Measurements from ENCODE around the gene DYRK3. TPM values are rescaled to one million over a fixed set of nuclear protein-coding genes. Genes with fewer than 3 reads are reported as not detected.
A peak's percentile ranks its signal among the peaks of the same experiment; 100 is the strongest.

DYRK3 gene
- total and polyA plus RNA-seq, 2 of the 8 experiments (the other 6 are each of a cell fraction or from before 2014, with no cell fraction given) = 2.1 to 8.5 TPM

GRCh38 chr1:206633708-206634121 is 1.6 kb upstream of the DYRK3 start:
- H2BK15ac ChIP-seq (ENCODE audit: low read length) = no peak overlapping the region
- no peak overlapping the region for H2BK20ac ChIP-seq (ENCODE audit: low read length)
- H4K20me1 ChIP-seq (replicated peaks in 1 of 2; ENCODE audit: control insufficient read depth in 1 of 2, insufficient read depth in 2 of 2, low read length in 2 of 2) = no peaks in the 10 kb centered on the region
- no peak overlapping the region for H2BK120ac ChIP-seq (replicated peaks; ENCODE audit: low read depth, low read length)
- H3K9me3 ChIP-seq (ENCODE audit: insufficient read depth in 2 of 2, low read depth in 1 of 2, low read length in 1 of 2) = no peaks in the 10 kb centered on the region
- peaks cover 0 to 4% (median 0%) of the 10 kb centered on the region in 4 experiments; a peak in 2 of 7 replicates for H3K27me3 ChIP-seq (replicated peaks in 1 of 4; ENCODE audit: control insufficient read depth in 3 of 4, extremely low read depth in 1 of 4, insufficient read depth in 3 of 4, low read length in 3 of 4)
- WGBS, 2 experiments (ENCODE audit: extremely low coverage in 1 of 2, insufficient coverage in 1 of 2, insufficient read length in 1 of 2, insufficient replicate concordance in 2 of 2, low coverage in 1 of 2, low lambda C conversion rate in 2 of 2, missing lambda C conversion rate in 1 of 2) = 83% methylated on average over 9 of the region's 9 CpGs; no CpG with 5 or more reads in 1 of the 2 experiments
- H4K8ac ChIP-seq (ENCODE audit: extremely low read depth, insufficient read depth, low read length) = no peak overlapping the region
- no peak overlapping the region for H3K18ac ChIP-seq (ENCODE audit: extremely low read depth, low read length)
- H3K23me2 ChIP-seq (ENCODE audit: low read depth, low read length) = peaks cover 8% of the 10 kb centered on the region; the same call in 1 of the 2 replicates
- DNase-seq (ENCODE audit: low read depth in 1 of 2, low spot score in 2 of 2) (no peak), FAIRE-seq (no peak)
- H3K27ac ChIP-seq (ENCODE audit: low read depth, low read length) = no peak overlapping the region
- H3K79me1 ChIP-seq (ENCODE audit: low read depth, low read length) = no peaks in the 10 kb centered on the region
- H3K14ac ChIP-seq (ENCODE audit: insufficient read length) = no peak overlapping the region
- no peak overlapping the region for H3K9ac ChIP-seq (replicated peaks in 1 of 4; ENCODE audit: extremely low read depth in 1 of 4, low read depth in 3 of 4, low read length in 3 of 4)
- no peak overlapping the region for H3K56ac ChIP-seq (replicated peaks; ENCODE audit: insufficient read length, low read depth, low read length)
- H3K4me3 ChIP-seq (ENCODE audit: extremely low read depth in 1 of 4, insufficient read depth in 2 of 4, low read depth in 3 of 4, low read length in 4 of 4) = no peak overlapping the region
- no peak overlapping the region for H4K5ac ChIP-seq (ENCODE audit: insufficient read length, low read depth, low read length)
- ChIA-PET CTCF (ENCODE audit: partially characterized antibody) (interaction anchor here (0.7 to 19.2 kb wide), 19 partner anchors 13 to 557 kb away, joined by 3 to 666 read pairs (median 4); partner anchors contain the start of genes EIF2D and FCMR), POLR2A (ENCODE audit: partially characterized antibody) (interaction anchor here (1.0 to 2.3 kb wide), 3 partner anchors 12 to 30 kb away, joined by 3 to 13 read pairs (median 4); no protein-coding TSS in a partner anchor)
- H2BK12ac ChIP-seq (ENCODE audit: low read depth, low read length) = no peak overlapping the region
- H4K91ac ChIP-seq (replicated peaks; ENCODE audit: insufficient read length, low read length) = no peak overlapping the region
- no peak overlapping the region for H2AK5ac ChIP-seq (ENCODE audit: low read depth, low read length)
- H3K36me3 ChIP-seq (ENCODE audit: control insufficient read depth in 2 of 4, insufficient read depth in 4 of 4, low read length in 3 of 4) = no peaks in the 10 kb centered on the region
- no peak overlapping the region for H2BK5ac ChIP-seq (ENCODE audit: low read depth, low read length)
- H3K4ac ChIP-seq (replicated peaks; ENCODE audit: insufficient read length, low read depth, low read length) = no peak overlapping the region
- no peaks in the 10 kb centered on the region for H3K79me2 ChIP-seq (ENCODE audit: control insufficient read depth in 1 of 2, insufficient read depth in 2 of 2, low read length in 2 of 2)
- no peak overlapping the region for H3K23ac ChIP-seq (ENCODE audit: insufficient read length)
- TF ChIP-seq EGR1 (IDR thresholded peaks at IDR 0.05; ENCODE audit: borderline replicate concordance, low read depth, low read length) (no peak), RBBP5 (IDR thresholded peaks at IDR 0.05; ENCODE audit: borderline replicate concordance, low read depth, low read length) (no peak)
- peak overlapping the region; percentile 88 for H2AFZ ChIP-seq (ENCODE audit: low read length)
- peaks cover 0 to 10% (median 4%) of the 10 kb centered on the region in 4 experiments; a peak in 4 of 7 replicates for H3K4me1 ChIP-seq (replicated peaks in 1 of 4; ENCODE audit: control insufficient read depth in 3 of 4, insufficient read depth in 4 of 4, low read length in 3 of 4)
- no peak overlapping the region for H3K4me2 ChIP-seq (ENCODE audit: insufficient read depth in 1 of 2, low read depth in 2 of 2, low read length in 2 of 2)

Measured in H1 (cell line).